ENCODE results near the gene UBA1. TPM values are rescaled to one million over a fixed set of nuclear protein-coding genes. Genes with fewer than 3 reads are reported as not detected.
A peak's percentile ranks its signal among the peaks of the same experiment; 100 is the strongest.

Gene UBA1
- total and polyA plus RNA-seq, 2 of the 13 experiments (the other 11 are each of a cell fraction or from before 2014, with no cell fraction given) = 93.3 to 129 TPM

- no peak for TF ChIP-seq ZNF451 (CRISPR knock-in tag; IDR thresholded peaks at IDR 0.05)
- TF ChIP-seq ZBTB33 (CRISPR knock-in tag; IDR thresholded peaks at IDR 0.05) = 0 out of 2 replicates have a peak, but pooled peaks have one; percentile 34
- TF ChIP-seq PPARG (CRISPR knock-in tag; conservative IDR thresholded peaks at IDR 0.05) = no peak
- no peak for TF ChIP-seq NR2F2 (IDR thresholded peaks at IDR 0.05; ENCODE audit: borderline replicate concordance, low read depth)
- no peak for TF ChIP-seq ZBTB37 (CRISPR knock-in tag; IDR thresholded peaks at IDR 0.05)
- no peak for TF ChIP-seq ZNF414 (CRISPR knock-in tag; IDR thresholded peaks at IDR 0.05)
- TF ChIP-seq SAP130 (CRISPR knock-in tag; IDR thresholded peaks at IDR 0.05; ENCODE audit: low read depth) = peak; percentile 66; the same call in 1 of the 2 replicates
- no peak for TF ChIP-seq KAT8 (CRISPR knock-in tag; IDR thresholded peaks at IDR 0.05)
- TF ChIP-seq HOXA9 (CRISPR knock-in tag; IDR thresholded peaks at IDR 0.05; ENCODE audit: borderline replicate concordance) = no peak
- TF ChIP-seq ZFP90 (CRISPR knock-in tag; IDR thresholded peaks at IDR 0.05; ENCODE audit: borderline replicate concordance) = no peak
- TF ChIP-seq ZC3H13 (CRISPR knock-in tag; IDR thresholded peaks at IDR 0.05) = 0 out of 2 replicates have a peak, but pooled peaks have one; percentile 59
- no peak for TF ChIP-seq IRF1 (CRISPR knock-in tag; IDR thresholded peaks at IDR 0.05; ENCODE audit: low read depth)
- no peak for TF ChIP-seq ZNF616 (CRISPR knock-in tag; IDR thresholded peaks at IDR 0.05; ENCODE audit: low read depth)
- no peak for TF ChIP-seq CBX2 (IDR thresholded peaks at IDR 0.05; ENCODE audit: low read depth, low read length)
- TF ChIP-seq CBX2 (CRISPR knock-in tag; IDR thresholded peaks at IDR 0.05; ENCODE audit: low read depth) = no peak
- TF ChIP-seq RELA (CRISPR knock-in tag; IDR thresholded peaks at IDR 0.05) = no peak
- TF ChIP-seq ZNF281 (CRISPR knock-in tag; IDR thresholded peaks at IDR 0.05; ENCODE audit: borderline replicate concordance) = no peak
- no peak for TF ChIP-seq GABPA (IDR thresholded peaks at IDR 0.05; ENCODE audit: low read depth, low read length)
- TF ChIP-seq GABPA (CRISPR knock-in tag; IDR thresholded peaks at IDR 0.05; ENCODE audit: low read depth) = no peak
- no peak for TF ChIP-seq GTF2F1 (IDR thresholded peaks at IDR 0.05; ENCODE audit: low read length)
- TF ChIP-seq RBM22 (optimal IDR thresholded peaks at IDR 0.05; ENCODE audit: low read length) = no peak
- TF ChIP-seq SETDB1 (CRISPR knock-in tag; IDR thresholded peaks at IDR 0.05; ENCODE audit: borderline replicate concordance) = no peak
- no peak for TF ChIP-seq CENPT (CRISPR knock-in tag; IDR thresholded peaks at IDR 0.05; ENCODE audit: low read depth)
- TF ChIP-seq ZFP62 (CRISPR knock-in tag; IDR thresholded peaks at IDR 0.05) = no peak
Observed at GRCh38 chrX:47193475-47194193, at the start of gene UBA1 (continued).
